A549 (cell line): Measurements from ENCODE around the gene ASNSD1.

ENCODE experiments used
- ESRRA ChIP-seq: fragments of 150-350 bp; IDR thresholded peaks from 2 replicates; pipeline ENCODE4 v1.6.1; 2014; ENCODE audit warnings: mild to moderate bottlenecking, low read length, borderline replicate concordance
- MAZ ChIP-seq: fragments of 150-350 bp; IDR thresholded peaks from 2 replicates; pipeline ENCODE4 v1.6.1; 2014; ENCODE audit warnings: antibody characterized with exemption, low read depth, low read length, borderline replicate concordance
- NFE2L2 ChIP-seq: fragments of 150-350 bp; conservative IDR thresholded peaks from 2 replicates; pipeline ENCODE4 v1.6.1; 2014; ENCODE audit warnings: low read length
- POLR2A ChIP-seq: IDR thresholded peaks from 2 replicates; pipeline ENCODE4 v1.6.1; 2012; ENCODE audit warnings: mild to moderate bottlenecking, low read length
- RAD21 ChIP-seq, 2 experiments: fragments of >200 bp in 1 of 2; sonication (Bioruptor Twin) in 1 of 2; formaldehyde crosslinking in 1 of 2; IDR thresholded peaks in 1 of 2; conservative IDR thresholded peaks in 1 of 2; 2 replicates in 1 of 2; 3 replicates in 1 of 2; pipeline ENCODE4 v1.6.1; 2012 to 2018; ENCODE audit warnings: inconsistent platforms in 1 of 2
- RFX5 ChIP-seq: fragments of 450-650 bp; IDR thresholded peaks from 2 replicates; pipeline ENCODE4 v1.7.1; 2014; ENCODE audit warnings: antibody characterized with exemption, mild to moderate bottlenecking, moderate library complexity
- RNF2 ChIP-seq: fragments of 200-600 bp; sonication (generic); IDR thresholded peaks from 2 replicates; pipeline ENCODE4 v1.6.1; 2016; ENCODE audit warnings: low read depth, mild to moderate bottlenecking, antibody characterized with exemption, moderate library complexity, borderline replicate concordance
- TF ChIP-seq, protein P1 (sequence below): fragments of >200 bp; sonication (Bioruptor Twin); formaldehyde crosslinking; IDR thresholded peaks from 3 replicates; pipeline ENCODE4 v1.5.1; 2016
- TF ChIP-seq, protein P2 (sequence below): IDR thresholded peaks from 2 replicates; pipeline ENCODE4 v1.6.1; 2012; ENCODE audit warnings: low read depth, borderline replicate concordance
- TF ChIP-seq, protein P3 (sequence below): fragments of >200 bp; sonication (Bioruptor Twin); formaldehyde crosslinking; IDR thresholded peaks from 3 replicates; pipeline ENCODE4 v1.6.1; 2016
- TF ChIP-seq, protein P4 (sequence below): fragments of 200-600 bp; sonication (generic); IDR thresholded peaks from 2 replicates; pipeline ENCODE4 v1.6.1; 2016; ENCODE audit warnings: antibody characterized with exemption, mild to moderate bottlenecking, moderate library complexity

DNA sequence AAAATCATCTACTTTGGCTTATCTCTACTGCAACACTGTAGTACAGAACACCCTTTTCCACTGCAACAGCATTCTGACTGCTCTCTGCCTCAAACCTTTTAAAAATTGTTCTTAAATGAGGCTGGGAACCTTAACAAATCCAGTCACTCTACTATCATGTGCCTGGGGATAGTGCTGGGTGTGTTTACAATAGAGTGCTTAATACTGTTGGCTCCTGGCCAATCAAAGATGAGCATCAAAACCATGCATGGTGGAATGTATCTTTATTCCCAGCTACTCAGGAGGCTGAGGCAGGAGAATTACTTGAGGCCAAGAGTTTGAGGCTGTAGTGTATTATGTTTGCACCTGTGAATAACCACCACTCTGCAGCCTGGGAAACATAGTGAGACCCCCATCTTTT, 20.6 kb downstream of the ASNSD1 start:
- TF ChIP-seq, protein P1, sequence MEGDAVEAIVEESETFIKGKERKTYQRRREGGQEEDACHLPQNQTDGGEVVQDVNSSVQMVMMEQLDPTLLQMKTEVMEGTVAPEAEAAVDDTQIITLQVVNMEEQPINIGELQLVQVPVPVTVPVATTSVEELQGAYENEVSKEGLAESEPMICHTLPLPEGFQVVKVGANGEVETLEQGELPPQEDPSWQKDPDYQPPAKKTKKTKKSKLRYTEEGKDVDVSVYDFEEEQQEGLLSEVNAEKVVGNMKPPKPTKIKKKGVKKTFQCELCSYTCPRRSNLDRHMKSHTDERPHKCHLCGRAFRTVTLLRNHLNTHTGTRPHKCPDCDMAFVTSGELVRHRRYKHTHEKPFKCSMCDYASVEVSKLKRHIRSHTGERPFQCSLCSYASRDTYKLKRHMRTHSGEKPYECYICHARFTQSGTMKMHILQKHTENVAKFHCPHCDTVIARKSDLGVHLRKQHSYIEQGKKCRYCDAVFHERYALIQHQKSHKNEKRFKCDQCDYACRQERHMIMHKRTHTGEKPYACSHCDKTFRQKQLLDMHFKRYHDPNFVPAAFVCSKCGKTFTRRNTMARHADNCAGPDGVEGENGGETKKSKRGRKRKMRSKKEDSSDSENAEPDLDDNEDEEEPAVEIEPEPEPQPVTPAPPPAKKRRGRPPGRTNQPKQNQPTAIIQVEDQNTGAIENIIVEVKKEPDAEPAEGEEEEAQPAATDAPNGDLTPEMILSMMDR = no peak
- TF ChIP-seq RAD21 (conservative IDR thresholded peaks at IDR 0.05 in 1 of 2, IDR thresholded peaks at IDR 0.05 in 1 of 2) (no peak), ESRRA (no peak), POLR2A (no peak), MAZ (no peak), NFE2L2 (no peak), RFX5 (no peak), RNF2 (no peak)
- TF ChIP-seq, protein P2, sequence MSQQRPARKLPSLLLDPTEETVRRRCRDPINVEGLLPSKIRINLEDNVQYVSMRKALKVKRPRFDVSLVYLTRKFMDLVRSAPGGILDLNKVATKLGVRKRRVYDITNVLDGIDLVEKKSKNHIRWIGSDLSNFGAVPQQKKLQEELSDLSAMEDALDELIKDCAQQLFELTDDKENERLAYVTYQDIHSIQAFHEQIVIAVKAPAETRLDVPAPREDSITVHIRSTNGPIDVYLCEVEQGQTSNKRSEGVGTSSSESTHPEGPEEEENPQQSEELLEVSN = no peak
- TF ChIP-seq, protein P3, sequence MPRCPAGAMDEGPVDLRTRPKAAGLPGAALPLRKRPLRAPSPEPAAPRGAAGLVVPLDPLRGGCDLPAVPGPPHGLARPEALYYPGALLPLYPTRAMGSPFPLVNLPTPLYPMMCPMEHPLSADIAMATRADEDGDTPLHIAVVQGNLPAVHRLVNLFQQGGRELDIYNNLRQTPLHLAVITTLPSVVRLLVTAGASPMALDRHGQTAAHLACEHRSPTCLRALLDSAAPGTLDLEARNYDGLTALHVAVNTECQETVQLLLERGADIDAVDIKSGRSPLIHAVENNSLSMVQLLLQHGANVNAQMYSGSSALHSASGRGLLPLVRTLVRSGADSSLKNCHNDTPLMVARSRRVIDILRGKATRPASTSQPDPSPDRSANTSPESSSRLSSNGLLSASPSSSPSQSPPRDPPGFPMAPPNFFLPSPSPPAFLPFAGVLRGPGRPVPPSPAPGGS = no peak
- TF ChIP-seq, protein P4, sequence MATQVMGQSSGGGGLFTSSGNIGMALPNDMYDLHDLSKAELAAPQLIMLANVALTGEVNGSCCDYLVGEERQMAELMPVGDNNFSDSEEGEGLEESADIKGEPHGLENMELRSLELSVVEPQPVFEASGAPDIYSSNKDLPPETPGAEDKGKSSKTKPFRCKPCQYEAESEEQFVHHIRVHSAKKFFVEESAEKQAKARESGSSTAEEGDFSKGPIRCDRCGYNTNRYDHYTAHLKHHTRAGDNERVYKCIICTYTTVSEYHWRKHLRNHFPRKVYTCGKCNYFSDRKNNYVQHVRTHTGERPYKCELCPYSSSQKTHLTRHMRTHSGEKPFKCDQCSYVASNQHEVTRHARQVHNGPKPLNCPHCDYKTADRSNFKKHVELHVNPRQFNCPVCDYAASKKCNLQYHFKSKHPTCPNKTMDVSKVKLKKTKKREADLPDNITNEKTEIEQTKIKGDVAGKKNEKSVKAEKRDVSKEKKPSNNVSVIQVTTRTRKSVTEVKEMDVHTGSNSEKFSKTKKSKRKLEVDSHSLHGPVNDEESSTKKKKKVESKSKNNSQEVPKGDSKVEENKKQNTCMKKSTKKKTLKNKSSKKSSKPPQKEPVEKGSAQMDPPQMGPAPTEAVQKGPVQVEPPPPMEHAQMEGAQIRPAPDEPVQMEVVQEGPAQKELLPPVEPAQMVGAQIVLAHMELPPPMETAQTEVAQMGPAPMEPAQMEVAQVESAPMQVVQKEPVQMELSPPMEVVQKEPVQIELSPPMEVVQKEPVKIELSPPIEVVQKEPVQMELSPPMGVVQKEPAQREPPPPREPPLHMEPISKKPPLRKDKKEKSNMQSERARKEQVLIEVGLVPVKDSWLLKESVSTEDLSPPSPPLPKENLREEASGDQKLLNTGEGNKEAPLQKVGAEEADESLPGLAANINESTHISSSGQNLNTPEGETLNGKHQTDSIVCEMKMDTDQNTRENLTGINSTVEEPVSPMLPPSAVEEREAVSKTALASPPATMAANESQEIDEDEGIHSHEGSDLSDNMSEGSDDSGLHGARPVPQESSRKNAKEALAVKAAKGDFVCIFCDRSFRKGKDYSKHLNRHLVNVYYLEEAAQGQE = no peak
